Subcutaneous abdominal adipose tissue (tissue), 5 donors: Measurements from ENCODE around the gene MACROD2.

ENCODE experiments used
- H3K27ac ChIP-seq: one replicate; pipeline ENCODE4 v1.7.0; 2013; ENCODE audit warnings: low read depth, mild to moderate bottlenecking, inconsistent platforms, low read length, moderate library complexity
- H3K27me3 ChIP-seq, 5 donors: one replicate each; pipeline ENCODE4 v1.7.0; 2013; ENCODE audit warnings: low read length in 5 of 5, inconsistent platforms in 1 of 5; ENCODE audit not compliant: control insufficient read depth in 5 of 5, insufficient read depth in 4 of 5
- H3K36me3 ChIP-seq, 5 donors: one replicate each; pipeline ENCODE4 v1.7.0; 2013; ENCODE audit warnings: low read length in 5 of 5; ENCODE audit not compliant: control insufficient read depth in 5 of 5, insufficient read depth in 5 of 5
- H3K4me1 ChIP-seq, 5 donors: one replicate each; pipeline ENCODE4 v1.7.0; 2013; ENCODE audit warnings: low read length in 5 of 5, mild to moderate bottlenecking in 3 of 5, moderate library complexity in 1 of 5; ENCODE audit not compliant: control insufficient read depth in 5 of 5, insufficient read depth in 5 of 5
- H3K4me3 ChIP-seq, 5 donors: one replicate each; pipeline ENCODE4 v1.7.0; 2013; ENCODE audit warnings: low read length in 5 of 5, low read depth in 1 of 5
- H3K9ac ChIP-seq, 5 donors: one replicate each; pipeline ENCODE4 v1.7.0; 2013; ENCODE audit warnings: low read length in 5 of 5, mild to moderate bottlenecking in 4 of 5, moderate library complexity in 3 of 5
- H3K9me3 ChIP-seq, 5 donors: one replicate each; pipeline ENCODE4 v1.7.0; 2013; ENCODE audit warnings: low read length in 5 of 5; ENCODE audit not compliant: control insufficient read depth in 5 of 5
- donor health status: healthy.
- donor health status: healthy.
- donor health status: healthy.
- donor health status: healthy.
- donor health status: healthy.

The MACROD2 gene

DNA sequence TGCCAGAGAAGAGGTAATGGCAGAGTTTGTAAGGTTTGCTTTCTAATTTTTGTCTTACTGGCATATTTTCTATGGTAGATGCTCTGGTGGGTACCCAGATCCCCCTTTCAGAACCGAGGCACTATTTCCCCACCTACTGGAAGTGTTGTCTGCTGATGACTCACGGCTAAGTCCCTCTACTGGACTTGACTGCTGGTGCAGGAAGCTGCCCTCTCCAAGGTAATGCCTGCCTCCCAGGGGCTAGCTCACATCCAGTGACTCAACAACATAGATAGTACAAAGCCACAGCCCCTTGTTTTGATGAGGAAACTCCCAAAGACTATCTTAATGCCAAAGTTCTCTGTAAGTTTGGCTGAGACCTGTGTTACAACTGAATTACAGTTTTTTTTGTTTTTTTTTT is 627.5 kb downstream of the MACROD2 start:
- H3K9me3 ChIP-seq = peaks cover 0 to 5% (median 0%) of the 10 kb centered on the region in 5 donors
- no peak overlapping the region for H3K27ac ChIP-seq
- no peak overlapping the region for H3K9ac ChIP-seq
- H3K27me3 ChIP-seq = no peaks in the 10 kb centered on the region
- no peaks in the 10 kb centered on the region for H3K36me3 ChIP-seq
- H3K4me1 ChIP-seq = no peaks in the 10 kb centered on the region
- no peak overlapping the region for H3K4me3 ChIP-seq

DNA sequence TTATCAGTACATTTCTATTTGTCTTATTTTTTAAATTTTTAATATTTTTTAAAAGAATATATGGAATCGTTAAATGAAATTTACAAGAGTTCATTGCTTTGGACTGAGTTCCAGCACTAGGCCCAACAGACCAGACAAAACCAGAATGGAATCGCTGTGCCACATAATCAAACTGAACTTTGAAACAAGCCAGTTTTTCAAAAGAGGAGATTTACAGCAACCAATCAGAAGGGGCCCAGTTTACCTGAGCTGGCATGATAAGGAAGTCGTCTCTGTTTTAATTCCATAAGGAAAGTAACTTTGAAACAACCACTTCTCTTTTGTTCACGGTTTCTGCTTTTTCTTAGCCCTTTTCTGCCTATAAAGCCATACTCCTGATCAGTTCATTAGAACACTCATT is 635.7 kb downstream of the MACROD2 start:
- no peaks in the 10 kb centered on the region for H3K27me3 ChIP-seq
- no peaks in the 10 kb centered on the region for H3K4me1 ChIP-seq
- H3K9me3 ChIP-seq = no peaks in the 10 kb centered on the region
- H3K9ac ChIP-seq = no peak overlapping the region
- H3K36me3 ChIP-seq = no peaks in the 10 kb centered on the region
- no peak overlapping the region for H3K27ac ChIP-seq
- H3K4me3 ChIP-seq = no peak overlapping the region

DNA sequence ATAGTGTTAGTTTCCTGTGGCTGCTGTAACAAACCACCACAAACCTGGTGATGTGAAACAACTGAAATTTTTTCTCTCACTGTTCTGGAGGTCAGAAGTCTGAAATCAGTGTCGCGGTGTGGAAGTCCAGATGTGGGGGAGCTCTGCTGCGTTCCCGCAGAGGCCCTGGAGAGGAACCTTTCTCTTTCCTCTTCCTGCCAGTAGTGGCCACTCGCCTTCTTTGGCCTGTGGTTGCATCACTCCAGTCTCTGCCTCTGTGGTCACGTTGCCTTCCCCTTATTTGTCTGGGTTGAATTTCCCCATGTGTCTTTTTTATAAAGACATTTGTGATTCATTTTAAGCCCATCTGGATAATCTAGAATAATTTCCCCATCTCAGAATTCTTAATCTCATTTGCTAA is 637.6 kb downstream of the MACROD2 start:
- H3K9me3 ChIP-seq = no peaks in the 10 kb centered on the region
- no peak overlapping the region for H3K27ac ChIP-seq
- no peak overlapping the region for H3K9ac ChIP-seq
- H3K4me1 ChIP-seq = no peaks in the 10 kb centered on the region
- no peak overlapping the region for H3K4me3 ChIP-seq
- H3K27me3 ChIP-seq = no peaks in the 10 kb centered on the region
- no peaks in the 10 kb centered on the region for H3K36me3 ChIP-seq

DNA sequence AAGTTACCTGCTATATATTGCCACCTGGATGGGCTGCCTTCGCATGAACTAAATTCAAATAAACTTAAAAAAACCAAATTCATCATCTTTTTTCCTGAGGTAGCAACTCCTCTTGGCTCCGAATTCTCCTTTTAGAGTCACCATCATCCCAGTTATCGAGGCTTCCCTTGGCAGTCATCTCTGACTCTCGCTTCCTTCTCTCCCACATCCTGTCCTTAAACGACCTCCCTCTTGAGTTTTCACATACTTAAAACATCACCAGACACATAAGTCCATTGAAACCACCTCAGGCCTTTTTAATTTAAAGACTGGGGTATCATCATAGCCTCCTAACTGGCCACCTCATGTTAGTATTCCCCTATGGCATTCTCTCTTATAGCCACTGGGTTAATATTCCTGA is 638.2 kb downstream of the MACROD2 start:
- Histone ChIP-seq H3K27me3 (no peaks in the 10 kb centered on the region), H3K9me3 (no peaks in the 10 kb centered on the region), H3K27ac (no peak overlapping the region), H3K9ac (no peak overlapping the region), H3K4me3 (no peak overlapping the region), H3K4me1 (no peaks in the 10 kb centered on the region), H3K36me3 (no peaks in the 10 kb centered on the region)

DNA sequence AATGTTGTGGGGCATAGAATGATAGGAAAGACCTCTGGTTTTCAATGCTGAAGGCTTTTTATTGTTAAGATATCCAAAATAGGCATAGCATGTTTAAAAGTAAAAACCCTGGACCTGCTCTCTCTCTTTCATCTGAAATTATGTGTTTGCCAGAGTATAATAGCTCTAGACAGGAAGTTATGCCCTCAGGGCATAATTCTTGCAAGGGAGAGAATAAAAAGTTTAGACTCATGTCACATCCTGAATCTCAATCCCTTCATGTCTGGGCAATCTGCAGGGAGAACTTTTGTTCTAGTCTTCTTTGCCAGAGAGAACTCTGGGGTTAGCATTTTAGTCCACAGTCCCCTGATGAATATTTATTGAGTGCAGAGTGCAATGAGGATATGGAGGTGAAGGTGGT is 639.3 kb downstream of the MACROD2 start:
- no peak overlapping the region for H3K9ac ChIP-seq
- H3K9me3 ChIP-seq = no peaks in the 10 kb centered on the region
- H3K36me3 ChIP-seq = no peaks in the 10 kb centered on the region
- H3K4me1 ChIP-seq = no peaks in the 10 kb centered on the region
- H3K4me3 ChIP-seq = no peak overlapping the region
- no peak overlapping the region for H3K27ac ChIP-seq
- no peaks in the 10 kb centered on the region for H3K27me3 ChIP-seq

DNA sequence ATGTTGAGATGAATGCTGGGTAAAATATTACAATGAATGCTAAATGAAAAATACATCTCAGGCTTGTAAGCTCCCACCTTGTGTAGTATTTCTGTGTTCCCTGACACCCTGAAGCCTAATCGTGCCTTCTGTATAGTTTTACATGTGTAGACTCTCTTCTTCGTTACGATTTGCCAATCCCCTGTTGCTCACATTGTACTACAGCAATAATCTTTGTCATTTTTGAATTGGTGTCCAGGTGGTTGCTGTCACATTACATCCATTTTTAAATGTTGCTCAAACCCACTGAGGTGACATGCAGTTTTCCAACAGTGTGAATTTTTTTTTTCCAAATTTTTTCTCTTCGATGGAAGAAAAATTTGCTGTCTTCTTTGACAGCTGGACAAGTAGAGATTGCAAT is 642.1 kb downstream of the MACROD2 start:
- H3K4me1 ChIP-seq = no peaks in the 10 kb centered on the region
- H3K27me3 ChIP-seq = no peaks in the 10 kb centered on the region
- no peak overlapping the region for H3K27ac ChIP-seq
- H3K4me3 ChIP-seq = no peak overlapping the region
- no peaks in the 10 kb centered on the region for H3K36me3 ChIP-seq
- H3K9me3 ChIP-seq = peaks cover 2 to 11% (median 6%) of the 10 kb centered on the region in 5 donors
- H3K9ac ChIP-seq = no peak overlapping the region

DNA sequence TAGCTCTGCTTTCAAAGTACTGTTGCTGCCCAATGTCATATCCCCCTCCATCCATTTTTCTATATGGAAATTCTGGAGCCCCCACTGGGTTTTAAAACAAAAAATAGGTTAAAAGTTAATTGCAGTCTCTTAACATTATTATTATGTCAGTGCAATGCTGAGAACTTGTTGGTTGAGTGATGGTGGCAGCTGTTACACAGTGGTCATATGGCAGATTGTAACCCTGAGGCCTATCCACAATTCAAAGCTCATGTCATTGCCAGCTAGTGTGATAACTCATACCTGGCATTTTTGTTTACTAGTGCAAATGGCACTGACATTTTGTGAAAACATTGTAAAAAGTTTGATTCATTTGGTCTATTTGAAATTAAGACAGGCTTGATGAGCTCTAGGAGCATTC is 647.8 kb downstream of the MACROD2 start:
- Histone ChIP-seq H3K4me3 (no peak overlapping the region), H3K4me1 (no peaks in the 10 kb centered on the region), H3K36me3 (no peaks in the 10 kb centered on the region), H3K9ac (no peak overlapping the region), H3K27me3 (no peaks in the 10 kb centered on the region), H3K9me3 (peaks cover 2 to 11% (median 6%) of the 10 kb centered on the region in 5 donors), H3K27ac (no peak overlapping the region)

DNA sequence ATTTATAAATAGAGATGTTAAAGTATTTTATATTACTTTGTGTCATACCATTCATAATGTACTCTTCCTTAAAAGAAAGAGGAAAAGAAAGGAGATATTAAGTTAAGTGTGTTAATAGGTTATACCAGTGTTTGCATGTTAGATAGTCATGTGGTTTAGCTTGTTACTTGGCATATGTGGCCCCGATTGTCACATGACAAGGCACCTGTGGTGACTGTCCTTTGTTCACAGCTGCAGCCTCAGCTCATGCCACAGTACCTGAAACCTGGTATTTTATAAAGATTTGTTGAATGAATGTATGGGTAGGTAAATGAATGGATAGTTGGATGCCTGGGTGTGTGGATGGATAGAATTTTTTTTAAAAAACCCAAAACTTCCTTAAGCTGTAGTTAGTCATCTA is 648.2 kb downstream of the MACROD2 start:
- H3K27me3 ChIP-seq = no peaks in the 10 kb centered on the region
- no peaks in the 10 kb centered on the region for H3K36me3 ChIP-seq
- no peak overlapping the region for H3K27ac ChIP-seq
- peaks cover 2 to 11% (median 6%) of the 10 kb centered on the region in 5 donors for H3K9me3 ChIP-seq
- H3K4me3 ChIP-seq = no peak overlapping the region
- no peaks in the 10 kb centered on the region for H3K4me1 ChIP-seq
- H3K9ac ChIP-seq = no peak overlapping the region

DNA sequence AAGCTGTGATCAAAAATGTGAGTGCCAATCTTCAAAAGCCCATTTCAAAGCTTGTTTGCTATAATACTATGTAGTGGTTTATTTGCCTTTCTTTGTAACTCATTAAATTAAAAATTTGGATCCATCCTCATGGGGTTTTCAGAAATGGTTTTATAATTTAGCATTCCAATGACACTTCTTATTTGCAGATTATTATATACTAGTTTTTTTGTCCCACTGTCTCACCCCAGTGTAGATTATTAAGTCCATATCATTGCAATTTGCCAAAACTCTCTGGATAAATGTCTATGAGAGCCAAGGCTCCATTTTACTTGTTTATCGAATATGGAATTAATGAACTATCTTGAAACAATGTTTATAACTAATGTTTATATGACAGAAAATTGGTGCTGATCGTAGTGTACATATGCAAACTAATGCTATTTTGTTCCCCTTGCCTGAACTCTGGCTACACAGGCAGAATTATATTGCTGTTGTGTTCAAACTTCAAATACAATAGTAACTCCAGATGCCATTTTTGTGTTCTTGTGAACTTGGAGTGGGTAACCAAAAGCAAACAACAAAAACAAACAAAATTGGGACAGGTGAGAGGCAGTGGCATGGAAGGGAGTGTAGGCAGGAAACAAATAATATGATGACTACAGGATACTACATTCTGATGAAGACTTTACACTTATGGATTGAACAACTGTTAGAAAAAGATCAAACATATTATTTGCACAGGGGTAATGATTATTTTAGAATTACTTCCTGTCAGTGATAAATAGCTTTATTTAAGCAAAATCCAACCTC is 649.2 kb downstream of the MACROD2 start:
- H3K27me3 ChIP-seq = no peaks in the 10 kb centered on the region
- no peaks in the 10 kb centered on the region for H3K4me1 ChIP-seq
- no peak overlapping the region for H3K4me3 ChIP-seq
- no peak overlapping the region for H3K27ac ChIP-seq
- no peak overlapping the region for H3K9ac ChIP-seq
- no peaks in the 10 kb centered on the region for H3K36me3 ChIP-seq
- peaks cover 2 to 11% (median 7%) of the 10 kb centered on the region in 5 donors for H3K9me3 ChIP-seq

DNA sequence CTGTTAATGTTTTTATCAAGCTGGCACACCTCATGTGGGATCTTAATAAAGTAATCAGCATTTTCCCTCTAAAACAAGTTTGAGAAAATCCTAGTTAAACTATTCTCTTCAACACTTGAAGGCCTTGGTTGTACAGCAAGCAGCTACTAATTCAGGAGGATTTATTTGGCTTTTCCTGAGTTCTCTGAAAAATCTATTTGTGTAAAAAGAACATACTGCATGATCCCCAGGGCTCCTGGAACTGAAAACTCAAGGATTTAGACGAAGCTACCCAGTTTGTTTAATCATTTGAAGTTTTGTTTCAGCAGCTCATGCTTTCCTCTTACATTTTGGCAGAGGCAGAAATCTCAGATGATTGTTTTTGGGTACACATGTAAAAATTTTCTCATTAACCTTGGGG is 651.7 kb downstream of the MACROD2 start:
- Histone ChIP-seq H3K27me3 (no peaks in the 10 kb centered on the region), H3K4me3 (no peak overlapping the region), H3K4me1 (no peaks in the 10 kb centered on the region), H3K36me3 (no peaks in the 10 kb centered on the region), H3K9me3 (peaks cover 0 to 2% (median 1%) of the 10 kb centered on the region in 5 donors), H3K27ac (no peak overlapping the region), H3K9ac (no peak overlapping the region)
